Suprapubic skin (tissue), 4 donors: Measurements from ENCODE around the gene IPMK. TPM values are rescaled to one million over a fixed set of nuclear protein-coding genes. Genes with fewer than 3 reads are reported as not detected.
"Not testable (repeated sequence)": the region's sequence is repeated elsewhere in the genome, so short reads cannot be mapped to it uniquely, and the experiment has no call there.

Experiments
- DNase-seq, 2 donors: peaks; one replicate each; pipeline ENCODE4 v3.0.0-alpha.2; 2019; ENCODE audit warnings: low spot score in 2 of 2
- H3K27ac ChIP-seq: fragments of 200-600 bp; sonication (generic); one replicate; pipeline ENCODE4 v1.5.1; 2019
- H3K27me3 ChIP-seq: fragments of 200-600 bp; sonication (generic); one replicate; pipeline ENCODE4 v1.5.1; 2019
- H3K36me3 ChIP-seq: fragments of 200-600 bp; sonication (generic); one replicate; pipeline ENCODE4 v1.5.1; 2019
- H3K4me1 ChIP-seq: fragments of 200-600 bp; sonication (generic); one replicate; pipeline ENCODE4 v1.5.1; 2019
- H3K4me3 ChIP-seq: fragments of 200-600 bp; sonication (generic); one replicate; pipeline ENCODE4 v1.5.1; 2019; ENCODE audit warnings: mild to moderate bottlenecking
- H3K9me3 ChIP-seq: fragments of 200-600 bp; sonication (generic); one replicate; pipeline ENCODE4 v1.5.1; 2019
- EP300 ChIP-seq: sonication (generic); formaldehyde crosslinking; IDR thresholded peaks from one replicate; pipeline ENCODE4 v1.6.1; 2017; ENCODE audit warnings: antibody characterized with exemption
- POLR2A ChIP-seq, 2 donors: fragments of 450-650 bp; IDR thresholded peaks; one replicate each; pipeline ENCODE4 v1.6.1; 2017; ENCODE audit warnings: antibody characterized with exemption in 2 of 2, mild to moderate bottlenecking in 2 of 2, moderate library complexity in 2 of 2
- POLR2AphosphoS5 ChIP-seq, 3 donors: sonication (generic); formaldehyde crosslinking; IDR thresholded peaks; one replicate each; pipeline ENCODE4 v1.6.1; 2017; ENCODE audit warnings: antibody characterized with exemption in 3 of 3
- WGBS: methylation state at CpG from one replicate; pipeline ENCODE4 v1.1.5; 2018; 5-methylcytosine and 5-hydroxymethylcytosine counted together
- total RNA-seq, 4 donors: library from RNA; depleted of rRNA; stranded (reverse); fragments of >200 nt; gene quantifications; one replicate each; pipeline ENCODE4 v1.1.0, GENCODE V29; 2016
- TF ChIP-seq, protein P1 (sequence below), 2 donors: fragments of 200-600 bp in 1 of 2; fragments of 450-650 bp in 1 of 2; sonication (generic) in 1 of 2; IDR thresholded peaks; one replicate each; pipeline ENCODE4 v1.5.1; 2016 to 2019; ENCODE audit warnings: antibody characterized with exemption in 2 of 2, mild to moderate bottlenecking in 1 of 2, moderate library complexity in 1 of 2

Gene IPMK
- total RNA-seq, 4 donors from 2014 or later = 11.2 to 16.6 (median 14.3) TPM

DNA sequence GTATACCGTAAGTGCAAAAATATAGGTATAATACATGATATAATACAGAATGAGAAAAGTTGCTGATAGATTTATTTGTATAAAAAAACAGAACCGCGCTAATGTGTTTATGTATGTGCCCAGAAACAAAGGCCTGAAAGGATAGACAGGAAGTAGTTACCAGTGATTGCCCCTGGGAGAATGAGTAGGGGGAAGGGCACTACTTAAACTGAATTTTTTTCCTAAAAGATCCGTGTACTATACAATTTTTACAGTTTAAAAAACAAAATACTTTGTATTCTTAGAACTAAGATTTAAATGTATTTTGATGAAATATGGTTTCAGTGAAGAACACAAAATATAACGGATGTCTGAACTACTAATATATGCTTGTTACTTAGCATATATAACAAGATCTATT is 2.9 kb downstream of the IPMK start:
- 57% methylated on average over 5 of the region's 5 CpGs for WGBS
- H3K4me3 ChIP-seq = no peak overlapping the region
- no peaks in the 10 kb centered on the region for H3K9me3 ChIP-seq
- H3K27me3 ChIP-seq = no peaks in the 10 kb centered on the region
- no peak overlapping the region for H3K27ac ChIP-seq
- H3K4me1 ChIP-seq = peaks cover 48% of the 10 kb centered on the region
- no peaks in the 10 kb centered on the region for H3K36me3 ChIP-seq
- DNase-seq = no peak
- TF ChIP-seq POLR2AphosphoS5 (IDR thresholded peaks at IDR 0.05) = no peak
- TF ChIP-seq EP300 = no peak
- TF ChIP-seq POLR2A (IDR thresholded peaks at IDR 0.05) = no peak
- TF ChIP-seq, protein P1, sequence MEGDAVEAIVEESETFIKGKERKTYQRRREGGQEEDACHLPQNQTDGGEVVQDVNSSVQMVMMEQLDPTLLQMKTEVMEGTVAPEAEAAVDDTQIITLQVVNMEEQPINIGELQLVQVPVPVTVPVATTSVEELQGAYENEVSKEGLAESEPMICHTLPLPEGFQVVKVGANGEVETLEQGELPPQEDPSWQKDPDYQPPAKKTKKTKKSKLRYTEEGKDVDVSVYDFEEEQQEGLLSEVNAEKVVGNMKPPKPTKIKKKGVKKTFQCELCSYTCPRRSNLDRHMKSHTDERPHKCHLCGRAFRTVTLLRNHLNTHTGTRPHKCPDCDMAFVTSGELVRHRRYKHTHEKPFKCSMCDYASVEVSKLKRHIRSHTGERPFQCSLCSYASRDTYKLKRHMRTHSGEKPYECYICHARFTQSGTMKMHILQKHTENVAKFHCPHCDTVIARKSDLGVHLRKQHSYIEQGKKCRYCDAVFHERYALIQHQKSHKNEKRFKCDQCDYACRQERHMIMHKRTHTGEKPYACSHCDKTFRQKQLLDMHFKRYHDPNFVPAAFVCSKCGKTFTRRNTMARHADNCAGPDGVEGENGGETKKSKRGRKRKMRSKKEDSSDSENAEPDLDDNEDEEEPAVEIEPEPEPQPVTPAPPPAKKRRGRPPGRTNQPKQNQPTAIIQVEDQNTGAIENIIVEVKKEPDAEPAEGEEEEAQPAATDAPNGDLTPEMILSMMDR (IDR thresholded peaks at IDR 0.05) = no peak

DNA sequence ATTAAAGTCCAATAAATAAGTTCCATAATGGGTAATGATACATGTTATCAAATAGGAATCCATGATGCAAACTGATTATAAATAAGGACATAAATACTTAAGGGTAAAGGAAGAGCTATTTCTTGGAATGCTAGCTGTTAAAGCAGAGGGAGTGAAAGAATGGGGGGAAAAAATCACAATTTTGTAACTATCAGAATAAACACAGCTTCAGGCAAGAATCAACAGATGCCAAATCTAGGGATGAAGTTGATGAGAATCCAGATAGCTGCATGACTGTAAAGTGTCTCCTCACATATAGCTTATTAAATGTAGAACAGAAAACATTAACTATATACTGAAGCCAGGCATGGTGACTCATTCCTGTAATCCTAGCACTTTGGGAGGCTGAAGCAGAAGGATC is 4.9 kb downstream of the IPMK start:
- no peak for DNase-seq
- Histone ChIP-seq H3K4me1 (peaks cover 34% of the 10 kb centered on the region), H3K4me3 (no peak overlapping the region), H3K36me3 (no peaks in the 10 kb centered on the region), H3K27me3 (no peaks in the 10 kb centered on the region), H3K9me3 (no peaks in the 10 kb centered on the region), H3K27ac (no peak overlapping the region)
- TF ChIP-seq, protein P1 (IDR thresholded peaks at IDR 0.05) = no peak
- TF ChIP-seq EP300 (no peak), POLR2AphosphoS5 (IDR thresholded peaks at IDR 0.05) (no peak)

- Histone ChIP-seq H3K36me3 (no peaks in the 10 kb centered on the region), H3K27me3 (no peaks in the 10 kb centered on the region), H3K27ac (no peak overlapping the region), H3K4me3 (no peak overlapping the region), H3K4me1 (peaks cover 20% of the 10 kb centered on the region), H3K9me3 (no peaks in the 10 kb centered on the region)
- no peak for DNase-seq
- no peak for TF ChIP-seq POLR2A (IDR thresholded peaks at IDR 0.05)
- TF ChIP-seq POLR2AphosphoS5 (IDR thresholded peaks at IDR 0.05) = no peak
- no peak for TF ChIP-seq EP300
- TF ChIP-seq, protein P1 (IDR thresholded peaks at IDR 0.05) = no peak
Measured at GRCh38 chr10:58260334-58260733, 7.4 kb downstream of the IPMK start.

GRCh38 chr10:58258977-58259692 is 8.6 kb downstream of the IPMK start:
- DNase-seq = no peak
- TF ChIP-seq, protein P1 (IDR thresholded peaks at IDR 0.05) = no peak
- TF ChIP-seq EP300 = no peak
- no peak for TF ChIP-seq POLR2A (IDR thresholded peaks at IDR 0.05)
- TF ChIP-seq POLR2AphosphoS5 (IDR thresholded peaks at IDR 0.05) = no peak
- Histone ChIP-seq H3K9me3 (no peaks in the 10 kb centered on the region), H3K27ac (no peak overlapping the region), H3K4me3 (no peak overlapping the region), H3K4me1 (peaks cover 13% of the 10 kb centered on the region), H3K36me3 (no peaks in the 10 kb centered on the region), H3K27me3 (no peaks in the 10 kb centered on the region)
- 98% methylated on average over 4 of the region's 4 CpGs for WGBS

DNA sequence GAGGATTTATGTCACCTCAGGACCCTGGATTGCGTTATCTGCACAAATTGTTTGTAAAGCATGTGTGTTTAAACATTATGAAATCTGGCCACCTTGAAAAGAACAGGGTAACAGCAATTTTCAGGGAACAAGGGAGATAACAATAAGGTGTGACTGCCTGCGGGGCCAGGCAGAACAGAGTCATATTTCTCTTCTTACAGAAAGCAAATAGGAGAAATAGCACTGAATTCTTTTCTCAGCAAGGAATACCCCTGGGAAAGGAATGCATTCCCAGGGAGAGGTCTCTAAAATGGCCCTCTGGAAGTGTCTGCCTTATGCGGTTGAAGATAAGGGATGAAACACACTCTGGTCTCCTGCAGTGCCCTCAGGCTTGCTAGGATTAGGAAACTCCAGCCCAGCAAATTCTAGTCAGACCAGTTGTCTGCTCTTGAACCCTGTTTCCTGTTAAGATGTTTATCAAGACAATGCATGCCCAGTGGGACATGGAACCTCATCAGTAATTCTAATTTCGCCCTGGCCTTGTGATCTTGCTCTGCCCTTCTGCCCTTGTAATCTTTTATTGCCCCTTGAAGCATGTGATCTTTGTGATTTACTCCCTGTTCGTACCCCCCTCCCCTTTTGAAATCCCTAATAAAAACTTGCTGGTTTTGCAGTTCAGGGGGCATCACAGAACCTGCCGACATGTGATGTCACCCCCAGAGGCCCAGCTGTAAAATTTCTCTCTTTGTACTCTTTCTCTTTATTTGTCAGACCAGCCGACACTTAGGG is 11.5 kb downstream of the IPMK start:
- WGBS = 84% methylated on average over 7 of the region's 7 CpGs
- H3K9me3 ChIP-seq, H3K4me1 ChIP-seq, H3K36me3 ChIP-seq, H3K4me3 ChIP-seq, H3K27me3 ChIP-seq, DNase-seq, H3K27ac ChIP-seq: not testable (repeated sequence)
